Kidney (tissue), 14 donors: ENCODE measurements around the gene LHFPL4. TPM values are rescaled to one million over a fixed set of nuclear protein-coding genes. Genes with fewer than 3 reads are reported as not detected.

Source experiments
- DNase-seq, 5 donors: peaks; one replicate each; pipeline ENCODE4 v3.0.0-alpha.2; 2013 to 2020
- FAIRE-seq: peaks from 2 replicates; lab custom pipeline; 2012; peaks lifted over from hg19 to GRCh38; lab: Jason Lieb, UNC
- H3K27ac ChIP-seq, 2 donors: one replicate each; pipeline ENCODE4 v1.7.0; 2013; ENCODE audit warnings: low read depth in 2 of 2, low read length in 2 of 2, inconsistent platforms in 1 of 2
- H3K27me3 ChIP-seq: one replicate; pipeline ENCODE4 v1.7.1; 2013; ENCODE audit warnings: low read length, inconsistent platforms; ENCODE audit not compliant: control insufficient read depth, insufficient read depth
- H3K36me3 ChIP-seq, 3 donors: one replicate each; pipeline versions ENCODE4 v1.7.0 to v1.7.1; 2013; ENCODE audit warnings: low read length in 3 of 3, control low read depth in 1 of 3, inconsistent platforms in 1 of 3; ENCODE audit not compliant: insufficient read depth in 3 of 3, control insufficient read depth in 2 of 3
- H3K4me1 ChIP-seq, 3 donors: one replicate each; pipeline versions ENCODE4 v1.7.0 to v1.7.1; 2013; ENCODE audit warnings: low read length in 3 of 3, inconsistent platforms in 1 of 3, low read depth in 1 of 3; ENCODE audit not compliant: control insufficient read depth in 2 of 3, insufficient read depth in 2 of 3
- H3K4me3 ChIP-seq, 3 donors: one replicate each; pipeline versions ENCODE4 v1.7.0 to v1.8.1; 2013; ENCODE audit warnings: low read length in 3 of 3, control low read depth in 1 of 3, inconsistent platforms in 1 of 3
- H3K9ac ChIP-seq, 3 donors: one replicate each; pipeline versions ENCODE4 v1.7.0 to v1.7.1; 2013; ENCODE audit warnings: low read length in 3 of 3, control low read depth in 1 of 3, inconsistent platforms in 1 of 3
- H3K9me3 ChIP-seq, 3 donors: one replicate each; pipeline versions ENCODE4 v1.7.0 to v1.7.1; 2013; ENCODE audit warnings: low read length in 3 of 3, control low read depth in 1 of 3, inconsistent platforms in 1 of 3; ENCODE audit not compliant: control insufficient read depth in 2 of 3, insufficient read depth in 1 of 3
- intact Hi-C: fragments of 100-400 bp; cut with DNase I; formaldehyde crosslinking; loops from one replicate; pipeline ENCODE4 v1.11.1; 2022
- polyA plus RNA-seq: library from polyadenylated mRNA; stranded (reverse); fragments of 350-450 nt; fragmentation: Illumina TruSeq; extraction: RNeasy Lipid Tissue Mini Kit (QIAGEN cat#74804); gene quantifications from one replicate; pipeline ENCODE4 v1.2.3, GENCODE V29; 2014; ENCODE audit warnings: low read depth, low replicate concordance; ENCODE audit not compliant: insufficient read depth
- total RNA-seq: library from RNA; stranded (reverse); fragmentation: NEBNext Ultra II Directional; extraction: Animal tissue kit (Norgen Biotek cat#: 25700); gene quantifications from one replicate; pipeline ENCODE4 v1.2.1, GENCODE V29; 2021
- TF ChIP-seq, protein P1 (sequence below): IDR thresholded peaks from 3 replicates; pipeline ENCODE4 v1.5.1; 2012; ENCODE audit warnings: mild to moderate bottlenecking, moderate library complexity, borderline replicate concordance; ENCODE audit not compliant: insufficient read depth; ENCODE audit errors: extremely low read depth
- donor health status: control.
- donor health status: control.
- donor health status: control.
- donor health status: control.
- donor health status: control.
- donor health status: DM: yes; HTN: yes; CAD: no.
- donor health status: Normal renal cell carcinoma (clear cell type).

Gene LHFPL4
- total and polyA plus RNA-seq, 2 donors from 2014 or later = 0.25 TPM; not detected in 1

DNA sequence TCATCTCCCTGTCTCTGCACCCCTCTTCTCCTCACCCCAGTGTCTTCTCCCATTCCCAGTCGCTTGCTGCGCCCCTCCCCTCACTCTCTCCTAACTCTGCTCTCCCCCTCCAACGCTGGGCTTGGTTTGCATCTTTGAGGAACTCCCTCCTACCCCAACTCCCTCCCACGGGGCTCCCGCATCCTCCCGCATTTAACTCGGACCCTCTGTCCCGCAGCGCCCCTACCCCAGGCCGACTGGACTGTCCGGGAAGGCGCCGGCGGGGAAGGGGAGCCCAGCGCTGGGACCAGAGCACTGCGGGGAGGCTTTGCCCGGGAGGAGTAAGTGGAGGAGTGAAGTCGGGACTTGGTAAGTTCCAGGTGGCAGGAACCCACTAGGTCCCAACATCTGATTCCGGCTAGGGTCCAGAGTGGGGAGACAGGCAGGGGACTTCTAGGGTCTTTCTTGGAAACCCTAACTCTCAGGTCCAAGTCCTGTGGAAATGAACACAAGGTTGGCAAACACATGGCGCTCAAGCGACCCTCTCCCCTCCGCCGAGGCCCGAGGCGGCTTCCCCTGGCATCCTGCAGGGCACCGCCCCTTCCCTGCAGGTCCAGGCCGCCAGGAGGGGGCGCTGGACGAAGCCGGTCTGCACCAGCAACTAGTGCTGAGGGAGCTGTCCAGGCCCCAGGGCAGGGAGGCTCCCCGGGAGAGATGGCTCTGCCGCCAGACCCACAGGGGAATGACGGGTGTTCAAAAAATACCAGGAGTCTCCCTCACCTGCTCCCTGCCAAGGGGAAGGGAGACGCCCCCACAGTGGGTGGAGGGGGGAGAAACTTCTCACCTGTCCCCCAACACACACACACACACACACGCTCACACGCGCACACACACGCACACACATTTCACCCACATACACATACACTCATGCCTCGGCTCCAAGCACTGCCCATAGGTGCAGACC is 53.2 kb downstream of the LHFPL4 start:
- Histone ChIP-seq H3K4me1 (peaks cover 0 to 11% (median 0%) of the 10 kb centered on the region in 3 donors), H3K4me3 (peak overlapping the region in 1 of 3 donors; percentile 6), H3K27me3 (peaks cover 6% of the 10 kb centered on the region), H3K36me3 (no peaks in the 10 kb centered on the region), H3K9ac (no peak overlapping the region), H3K9me3 (no peaks in the 10 kb centered on the region), H3K27ac (no peak overlapping the region)
- TF ChIP-seq, protein P1, sequence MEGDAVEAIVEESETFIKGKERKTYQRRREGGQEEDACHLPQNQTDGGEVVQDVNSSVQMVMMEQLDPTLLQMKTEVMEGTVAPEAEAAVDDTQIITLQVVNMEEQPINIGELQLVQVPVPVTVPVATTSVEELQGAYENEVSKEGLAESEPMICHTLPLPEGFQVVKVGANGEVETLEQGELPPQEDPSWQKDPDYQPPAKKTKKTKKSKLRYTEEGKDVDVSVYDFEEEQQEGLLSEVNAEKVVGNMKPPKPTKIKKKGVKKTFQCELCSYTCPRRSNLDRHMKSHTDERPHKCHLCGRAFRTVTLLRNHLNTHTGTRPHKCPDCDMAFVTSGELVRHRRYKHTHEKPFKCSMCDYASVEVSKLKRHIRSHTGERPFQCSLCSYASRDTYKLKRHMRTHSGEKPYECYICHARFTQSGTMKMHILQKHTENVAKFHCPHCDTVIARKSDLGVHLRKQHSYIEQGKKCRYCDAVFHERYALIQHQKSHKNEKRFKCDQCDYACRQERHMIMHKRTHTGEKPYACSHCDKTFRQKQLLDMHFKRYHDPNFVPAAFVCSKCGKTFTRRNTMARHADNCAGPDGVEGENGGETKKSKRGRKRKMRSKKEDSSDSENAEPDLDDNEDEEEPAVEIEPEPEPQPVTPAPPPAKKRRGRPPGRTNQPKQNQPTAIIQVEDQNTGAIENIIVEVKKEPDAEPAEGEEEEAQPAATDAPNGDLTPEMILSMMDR = peak; percentile 47
- FAIRE-seq = no peak
- peak in 4 of 5 donors; percentile 68 to 81 (median 76) for DNase-seq
- intact Hi-C loops = no loop called here

DNA sequence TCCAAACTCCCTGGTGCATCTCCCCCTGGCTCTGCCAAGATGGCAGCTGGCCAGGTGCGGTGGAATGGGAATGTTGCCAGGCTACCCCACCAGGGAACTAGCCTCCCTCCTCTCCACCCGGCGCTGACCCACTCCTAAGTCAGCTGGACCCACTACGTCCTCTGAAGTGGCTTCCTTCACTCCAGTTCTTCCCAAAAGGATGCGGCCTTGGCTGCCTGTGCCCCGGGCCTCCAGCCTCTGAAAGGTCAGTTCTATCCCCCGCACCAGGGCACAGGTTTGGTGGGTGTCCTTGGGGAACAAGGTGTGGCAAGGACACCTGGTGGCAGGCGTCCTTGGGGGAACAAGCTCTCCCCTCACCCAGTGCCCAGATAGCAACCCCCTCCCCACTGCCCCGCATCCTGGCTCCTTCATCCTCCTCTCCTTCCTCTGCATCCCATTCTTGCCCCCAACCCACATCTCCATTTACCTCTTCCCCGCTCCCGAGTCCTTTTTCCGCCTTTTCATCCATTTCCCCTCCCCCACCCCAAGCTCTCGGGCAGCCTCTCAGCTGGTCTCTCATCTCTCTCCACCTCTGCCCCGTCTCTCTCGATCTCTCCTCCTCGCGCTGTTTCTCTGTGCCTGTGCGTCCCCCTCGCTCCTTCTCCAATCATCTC is 54.0 kb downstream of the LHFPL4 start:
- Histone ChIP-seq H3K27ac (no peak overlapping the region), H3K9ac (no peak overlapping the region), H3K4me1 (peaks cover 0 to 11% (median 0%) of the 10 kb centered on the region in 3 donors), H3K9me3 (no peaks in the 10 kb centered on the region), H3K36me3 (no peaks in the 10 kb centered on the region), H3K4me3 (peak overlapping the region in 1 of 3 donors; percentile 6), H3K27me3 (peaks cover 6% of the 10 kb centered on the region)
- DNase-seq = peak in 1 of 5 donors; percentile 33
- TF ChIP-seq, protein P1 = no peak
- intact Hi-C loops = no loop called here
- FAIRE-seq = no peak

DNA sequence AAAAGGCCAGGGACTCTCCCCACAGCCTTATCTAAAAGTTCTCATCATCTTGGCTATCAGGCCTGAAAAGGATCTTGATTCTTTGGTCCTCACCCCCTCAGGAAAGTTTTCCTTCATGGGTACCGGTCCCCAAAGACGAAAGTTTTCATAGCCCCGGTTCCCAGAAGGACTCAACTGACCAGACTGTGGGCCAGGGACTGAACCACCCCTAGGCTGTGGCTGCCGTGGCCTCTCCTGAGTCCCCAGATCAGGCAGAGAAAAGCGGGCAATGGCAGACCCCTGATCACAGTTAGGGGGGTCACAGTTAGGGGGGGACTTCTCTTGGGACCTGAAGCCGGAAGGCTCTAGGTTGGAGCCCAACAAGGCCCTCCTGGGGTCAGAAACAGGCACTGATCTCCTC is 54.8 kb downstream of the LHFPL4 start:
- peaks cover 0 to 11% (median 0%) of the 10 kb centered on the region in 3 donors for H3K4me1 ChIP-seq
- FAIRE-seq (no peak), DNase-seq (no peak)

More for the DNA sequence above, 54.8 kb downstream of the LHFPL4 start:
- H3K9me3 ChIP-seq = no peaks in the 10 kb centered on the region
- intact Hi-C loops = no loop called here
- H3K9ac ChIP-seq = no peak overlapping the region
- H3K4me3 ChIP-seq = no peak overlapping the region
- H3K36me3 ChIP-seq = no peaks in the 10 kb centered on the region
- TF ChIP-seq, protein P1 = no peak
- H3K27ac ChIP-seq = no peak overlapping the region
- peaks cover 6% of the 10 kb centered on the region for H3K27me3 ChIP-seq
